Endothelial cell of umbilical vein (primary cell): ENCODE results near the gene FGD6. TPM values are rescaled to one million over a fixed set of nuclear protein-coding genes. Genes with fewer than 3 reads are reported as not detected.
A peak's percentile ranks its signal among the peaks of the same experiment; 100 is the strongest.

ENCODE experiments used
- BruUV-seq: library from RNA; stranded (reverse); fragments of 400-500 nt; replicated peaks from 2 replicates; lab custom pipeline; 2021; lab: Mats Ljungman, UMichigan
- CTCF ChIA-PET: fragments of 300-600, 350-600 bp; sonication (Branson Sonifier 250); formaldehyde crosslinking; loops from one replicate; lab custom pipeline; 2021; ENCODE audit warnings: antibody characterized with exemption, inconsistent platforms; lab: Charles Lee
- POLR2A ChIA-PET: fragments of 300-600, 350-600 bp; sonication (Branson Sonifier 250); formaldehyde crosslinking; loops from one replicate; lab custom pipeline; 2021; ENCODE audit warnings: antibody characterized with exemption, inconsistent platforms; lab: Charles Lee
- DNase-seq: peaks from one replicate; pipeline ENCODE4 v3.0.0-alpha.2; 2011; ENCODE audit warnings: low read depth, low spot score
- FAIRE-seq: peaks from 2 replicates; lab custom pipeline; 2011; peaks lifted over from hg19 to GRCh38; lab: Jason Lieb, UNC
- H2AFZ ChIP-seq: 2 replicates; pipeline ENCODE4 v1.6.0; 2012; ENCODE audit warnings: low read depth, low read length, control low read depth, inconsistent platforms
- H3K27ac ChIP-seq: 2 replicates; pipeline ENCODE4 v1.5.1; 2011; ENCODE audit warnings: low read depth, mild to moderate bottlenecking, control low read depth, low read length, moderate library complexity; ENCODE audit not compliant: insufficient read depth
- H3K27me3 ChIP-seq, 2 experiments: 2 replicates each; pipeline versions ENCODE4 v1.6.0 to v1.6.1; 2011; ENCODE audit warnings: low read length in 2 of 2, mixed read lengths in 1 of 2; ENCODE audit not compliant: control insufficient read depth in 2 of 2, insufficient read depth in 2 of 2
- H3K36me3 ChIP-seq, 2 experiments: 2 replicates in 1 of 2; 3 replicates in 1 of 2; pipeline ENCODE4 v1.5.1; 2011; ENCODE audit warnings: low read length in 2 of 2, mild to moderate bottlenecking in 1 of 2, moderate library complexity in 1 of 2; ENCODE audit not compliant: control insufficient read depth in 2 of 2, insufficient read depth in 2 of 2; ENCODE audit errors: extremely low read depth in 1 of 2
- H3K4me1 ChIP-seq: 3 replicates; pipeline ENCODE4 v1.5.1; 2011; ENCODE audit warnings: mild to moderate bottlenecking, low read length; ENCODE audit not compliant: control insufficient read depth, insufficient read depth; ENCODE audit errors: extremely low read depth
- H3K4me2 ChIP-seq: 2 replicates; pipeline ENCODE4 v1.6.1; 2011; ENCODE audit warnings: low read length, control low read depth, mixed read lengths; ENCODE audit not compliant: insufficient read depth
- H3K4me3 ChIP-seq, 3 experiments: fragments of 200-600 bp in 1 of 3; sonication (generic), shearing (Covaris generic) in 1 of 3; replicated peaks in 1 of 3; 2 replicates each; pipeline ENCODE4 v1.5.1; 2011 to 2016; ENCODE audit warnings: control low read depth in 3 of 3, low read length in 3 of 3, mild to moderate bottlenecking in 2 of 3, inconsistent platforms in 1 of 3, low read depth in 1 of 3, moderate library complexity in 1 of 3; ENCODE audit not compliant: insufficient read depth in 1 of 3
- H3K79me2 ChIP-seq: 2 replicates; pipeline ENCODE4 v1.6.0; 2012; ENCODE audit warnings: low read length, inconsistent platforms; ENCODE audit not compliant: control insufficient read depth, insufficient read depth
- H3K9ac ChIP-seq: replicated peaks from 2 replicates; pipeline ENCODE3; 2011; ENCODE audit warnings: low read length, control low read depth; ENCODE audit not compliant: insufficient read depth; ENCODE audit errors: extremely low read depth
- H3K9me1 ChIP-seq: replicated peaks from 3 replicates; pipeline ENCODE4 v1.6.0; 2011; ENCODE audit warnings: mild to moderate bottlenecking, low read length; ENCODE audit not compliant: control insufficient read depth, insufficient read depth; ENCODE audit errors: extremely low read depth
- H3K9me3 ChIP-seq: replicated peaks from 2 replicates; pipeline ENCODE4 v1.5.1; 2012; ENCODE audit warnings: low read length, inconsistent platforms; ENCODE audit not compliant: control insufficient read depth, insufficient read depth
- H4K20me1 ChIP-seq: replicated peaks from 2 replicates; pipeline ENCODE3; 2011; ENCODE audit warnings: mild to moderate bottlenecking, low read length; ENCODE audit not compliant: control insufficient read depth, insufficient read depth; ENCODE audit errors: extremely low read depth
- CTCF ChIP-seq, 2 donors: IDR thresholded peaks; 1 replicate in 1 of 2; 2 replicates in 1 of 2; pipeline ENCODE4 v1.5.1; 2011; ENCODE audit warnings: low read length in 2 of 2, mild to moderate bottlenecking in 2 of 2, moderate library complexity in 2 of 2, control low read depth in 1 of 2, inconsistent platforms in 1 of 2, low read depth in 1 of 2; ENCODE audit not compliant: insufficient read depth in 1 of 2; ENCODE audit errors: extremely low read depth in 1 of 2
- EZH2 ChIP-seq: IDR thresholded peaks from 2 replicates; pipeline ENCODE4 v1.6.1; 2012; ENCODE audit warnings: borderline replicate concordance, low read depth, mild to moderate bottlenecking, moderate library complexity, low read length, inconsistent platforms; ENCODE audit not compliant: severe bottlenecking
- FOS ChIP-seq: IDR thresholded peaks from 2 replicates; pipeline ENCODE4 v1.6.1; 2011; ENCODE audit warnings: mild to moderate bottlenecking, low read length, moderate library complexity, borderline replicate concordance; ENCODE audit not compliant: insufficient read depth
- GATA2 ChIP-seq: IDR thresholded peaks from 2 replicates; pipeline ENCODE4 v1.7.0; 2011; ENCODE audit warnings: low read depth, mild to moderate bottlenecking, moderate library complexity, mixed read lengths, low read length; ENCODE audit not compliant: insufficient read length, insufficient read depth
- JUN ChIP-seq: IDR thresholded peaks from 2 replicates; pipeline ENCODE4 v1.6.1; 2011; ENCODE audit warnings: borderline replicate concordance, low read depth; ENCODE audit not compliant: insufficient read length, insufficient read depth
- MAX ChIP-seq: IDR thresholded peaks from 2 replicates; pipeline ENCODE4 v1.6.1; 2011; ENCODE audit not compliant: insufficient read depth, insufficient read length
- MYC ChIP-seq: IDR thresholded peaks from one replicate; pipeline ENCODE4 v1.6.1; 2011; ENCODE audit warnings: mild to moderate bottlenecking, low read depth, low read length
- POLR2A ChIP-seq: IDR thresholded peaks from 2 replicates; pipeline ENCODE4 v1.6.1; 2012; ENCODE audit warnings: low read depth, mild to moderate bottlenecking, control low read depth, low read length
- POLR2AphosphoS5 ChIP-seq: IDR thresholded peaks from 2 replicates; pipeline ENCODE4 v1.6.1; 2012; ENCODE audit warnings: low read depth, mild to moderate bottlenecking, control low read depth, low read length, moderate library complexity; ENCODE audit not compliant: insufficient read depth
- dilution Hi-C: fragments of 300-500 bp; cut with MboI; formaldehyde crosslinking; loops from one replicate; pipeline ENCODE4 v1.15.0; 2019; ENCODE audit warnings: low sequenced_read_pairs; ENCODE audit not compliant: extremely low pct_ligation_motif_present
- intact Hi-C: fragments of 100-400 bp; cut with micrococcal nuclease; formaldehyde crosslinking; loops from one replicate; pipeline ENCODE4 v1.10.0; 2022
- polyA plus RNA-seq, 4 experiments: library from polyadenylated mRNA; depleted of rRNA in 3 of 4; stranded (reverse) in 3 of 4; unstranded in 1 of 4; fragments of >200 nt; gene quantifications; 2 replicates each; pipeline versions ENCODE4 v1.2.1 to v1.2.3, GENCODE V29; 2011 to 2012; ENCODE audit warnings: missing spikeins in 1 of 4
- total RNA-seq: library from RNA; stranded (reverse); gene quantifications from 2 replicates; pipeline ENCODE4 v1.2.3, GENCODE V29; 2021

The FGD6 gene
- total and polyA plus RNA-seq, 2 donors (not counting 3 experiments of a cell fraction or from before 2014, with no cell fraction given) = 5.9 to 14.0 TPM

GRCh38 chr12:95262808-95263207 lies 45.5 kb upstream of the FGD6 start:
- peak overlapping the region; percentile 93 for H3K27ac ChIP-seq
- CTCF ChIA-PET = interaction anchor here (0.7 to 2.2 kb wide), 12 partner anchors 15 to 272 kb away, joined by 3 to 11 read pairs (median 4); partner anchors contain the start of genes FGD6 and VEZT
- dilution Hi-C loops = no loop called here
- peak; percentile 98 for DNase-seq
- BruUV-seq = no TSS peak
- POLR2A ChIA-PET = no interaction called here
- H3K9ac ChIP-seq = peak overlapping the region; percentile 50
- peak overlapping the region in 1 of 3 experiments; percentile 20 for H3K4me3 ChIP-seq
- H3K27me3 ChIP-seq = no peaks in the 10 kb centered on the region
- H2AFZ ChIP-seq = no peak overlapping the region
- H3K4me2 ChIP-seq = peak overlapping the region; percentile 92
- FAIRE-seq = peak; percentile 97
- no peaks in the 10 kb centered on the region for H3K9me3 ChIP-seq
- no peaks in the 10 kb centered on the region for H4K20me1 ChIP-seq
- TF ChIP-seq MYC = peak; percentile 14
- TF ChIP-seq JUN = peak; percentile 60
- TF ChIP-seq POLR2A = no peak
- peak; percentile 80 for TF ChIP-seq POLR2AphosphoS5
- peak; percentile 65 for TF ChIP-seq GATA2
- no peak for TF ChIP-seq EZH2
- peak; percentile 18 for TF ChIP-seq FOS
- H3K9me1 ChIP-seq = no peaks in the 10 kb centered on the region
- intact Hi-C loops = loop anchor here (1.0 to 2.0 kb wide), 6 partner anchors 14 to 145 kb away; no protein-coding TSS in a partner anchor
- peaks cover 1 to 26% of the 10 kb centered on the region in 2 experiments for H3K36me3 ChIP-seq
- peaks cover 20% of the 10 kb centered on the region for H3K79me2 ChIP-seq
- H3K4me1 ChIP-seq = peaks cover 39% of the 10 kb centered on the region

DNA sequence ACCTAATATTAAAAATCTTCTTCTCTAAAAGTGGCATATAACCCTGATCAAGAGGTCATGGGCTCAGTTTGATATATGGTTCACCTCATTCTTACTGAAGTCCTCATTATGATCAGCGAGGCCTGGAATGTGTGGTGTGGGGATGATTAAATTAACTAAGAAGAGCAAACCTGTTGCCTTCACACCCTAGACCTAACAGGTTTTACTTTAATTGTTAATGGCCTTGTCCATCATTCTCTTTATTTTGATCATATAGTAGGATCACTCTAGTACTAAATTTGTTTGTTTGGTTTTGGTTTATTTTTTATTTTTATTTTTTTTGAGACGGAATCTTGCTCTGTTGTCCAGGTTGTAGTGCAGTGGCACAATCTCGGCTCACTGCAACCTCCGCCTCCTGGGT lies 43.8 kb upstream of the FGD6 start:
- ChIA-PET CTCF (no interaction called here), POLR2A (no interaction called here)
- Histone ChIP-seq H2AFZ (no peak overlapping the region), H3K36me3 (peaks cover 3 to 23% of the 10 kb centered on the region in 2 experiments), H3K9ac (no peak overlapping the region), H3K27me3 (no peaks in the 10 kb centered on the region), H3K9me1 (no peaks in the 10 kb centered on the region), H3K27ac (no peak overlapping the region), H4K20me1 (no peaks in the 10 kb centered on the region), H3K4me1 (peaks cover 39% of the 10 kb centered on the region), H3K4me3 (no peak overlapping the region), H3K4me2 (no peak overlapping the region), H3K9me3 (no peaks in the 10 kb centered on the region), H3K79me2 (peaks cover 16% of the 10 kb centered on the region)
- no TSS peak for BruUV-seq
- DNase-seq (no peak), FAIRE-seq (no peak)
- intact Hi-C loops (no loop called here), dilution Hi-C loops (no loop called here)
- TF ChIP-seq POLR2A (no peak), MAX (no peak), POLR2AphosphoS5 (no peak), GATA2 (no peak), CTCF (IDR thresholded peaks at IDR 0.05; ENCODE audit: extremely low read depth in 1 of 2, insufficient read depth in 1 of 2, low read depth in 1 of 2, low read length in 2 of 2) (no peak), EZH2 (no peak), MYC (no peak), FOS (no peak), JUN (no peak)
